Measurements from ENCODE around the gene GFRAL. TPM values are rescaled to one million over a fixed set of nuclear protein-coding genes. Genes with fewer than 3 reads are reported as not detected.

GFRAL gene
- total RNA-seq (2021) = not detected in 2 replicates
- not detected for Bru-seq, nascent RNA
- BruChase-seq, experiment 1, labeled RNA remaining after a 2-hour chase = not detected
- not detected for BruChase-seq, experiment 2, labeled RNA remaining after a 6-hour chase
- long read RNA-seq = 0 reads

GRCh38 chr6:55327169-55327568, at the start of gene GFRAL:
Gene GFRAL, plus strand, starts transcription at chr6:55327469. Its CDS starts 86 bp downstream, at chr6:55327555.
- Histone ChIP-seq H3K9me2 (ENCODE audit: insufficient read depth) (no peaks in the 10 kb centered on the region), H3K36me3 (ENCODE audit: low read depth) (no peaks in the 10 kb centered on the region), H2AFZ (no peak within 1 kb of the TSS), H3K79me2 (ENCODE audit: low read depth) (no peaks in the 10 kb centered on the region), H3K4me3 (no peak within 1 kb of the TSS), H4K20me1 (ENCODE audit: insufficient read depth) (no peaks in the 10 kb centered on the region), H3K4me1 (replicated peaks; ENCODE audit: insufficient read depth) (no peaks in the 10 kb centered on the region), H3K27me3 (ENCODE audit: insufficient read depth, low read depth) (no peaks in the 10 kb centered on the region), H3K4me2 (no peak within 1 kb of the TSS), H3K27ac (no peak within 1 kb of the TSS), H3K9me3 (ENCODE audit: insufficient read depth, low read depth) (no peaks in the 10 kb centered on the region), H3F3A (ENCODE audit: insufficient read depth, low read depth) (no peaks in the 10 kb centered on the region)
- intact Hi-C loops (cut with micrococcal nuclease; ENCODE audit: unreplicated experiment) = no loop called here
- ChIA-PET CTCF (no interaction called here), POLR2A (ENCODE audit: unreplicated experiment) (no interaction called here)
- TF ChIP-seq CTCF (conservative IDR thresholded peaks at IDR 0.05) (no peak), EZH2 (IDR thresholded peaks at IDR 0.05; ENCODE audit: low read depth) (no peak)
- no peak for DNase-seq
- no TSS peak for BruUV-seq (replicated peaks)

- DNase-seq = no peak
- H3K9me3 ChIP-seq (ENCODE audit: insufficient read depth, low read depth) = no peaks in the 10 kb centered on the region
- no peak overlapping the region for H3K27ac ChIP-seq
- H3K4me2 ChIP-seq = no peak overlapping the region
- H3K79me2 ChIP-seq (ENCODE audit: low read depth) = no peaks in the 10 kb centered on the region
- BruUV-seq (replicated peaks) = no TSS peak
- intact Hi-C loops (cut with micrococcal nuclease; ENCODE audit: unreplicated experiment) = loop anchor here (2.0 to 10.0 kb wide), 5 partner anchors 170 to 1317 kb away; no protein-coding TSS in a partner anchor
- H3F3A ChIP-seq (ENCODE audit: insufficient read depth, low read depth) = no peaks in the 10 kb centered on the region
- H3K27me3 ChIP-seq (ENCODE audit: insufficient read depth, low read depth) = no peaks in the 10 kb centered on the region
- H3K9me2 ChIP-seq (ENCODE audit: insufficient read depth) = no peaks in the 10 kb centered on the region
- no peak overlapping the region for H3K4me3 ChIP-seq
- ChIA-PET CTCF (interaction anchor here (0.7 to 0.9 kb wide), 2 partner anchors 518 to 701 kb away, joined by 3 to 6 read pairs; no protein-coding TSS in a partner anchor), POLR2A (ENCODE audit: unreplicated experiment) (no interaction called here)
- no peaks in the 10 kb centered on the region; the same call in 1 of the 2 replicates for H3K4me1 ChIP-seq (replicated peaks; ENCODE audit: insufficient read depth)
- no peaks in the 10 kb centered on the region for H3K36me3 ChIP-seq (ENCODE audit: low read depth)
- TF ChIP-seq CTCF (conservative IDR thresholded peaks at IDR 0.05) (no peak), EZH2 (IDR thresholded peaks at IDR 0.05; ENCODE audit: low read depth) (no peak)
- no peak overlapping the region for H2AFZ ChIP-seq
- H4K20me1 ChIP-seq (ENCODE audit: insufficient read depth) = no peaks in the 10 kb centered on the region
Observed at GRCh38 chr6:55277646-55278045, 49.6 kb upstream of the GFRAL start.

- no peaks in the 10 kb centered on the region for H3F3A ChIP-seq (ENCODE audit: insufficient read depth, low read depth)
- H2AFZ ChIP-seq = no peak overlapping the region
- no peaks in the 10 kb centered on the region for H3K9me2 ChIP-seq (ENCODE audit: insufficient read depth)
- ChIA-PET CTCF (no interaction called here), POLR2A (ENCODE audit: unreplicated experiment) (no interaction called here)
- no peak overlapping the region for H3K4me3 ChIP-seq
- no peaks in the 10 kb centered on the region for H3K79me2 ChIP-seq (ENCODE audit: low read depth)
- H3K36me3 ChIP-seq (ENCODE audit: low read depth) = no peaks in the 10 kb centered on the region
- BruUV-seq (replicated peaks) = no TSS peak
- no peak for DNase-seq
- no peak overlapping the region for H3K27ac ChIP-seq
- no peaks in the 10 kb centered on the region for H3K9me3 ChIP-seq (ENCODE audit: insufficient read depth, low read depth)
- TF ChIP-seq EZH2 (IDR thresholded peaks at IDR 0.05; ENCODE audit: low read depth) = no peak
- TF ChIP-seq CTCF (conservative IDR thresholded peaks at IDR 0.05) = no peak
- H3K27me3 ChIP-seq (ENCODE audit: insufficient read depth, low read depth) = no peaks in the 10 kb centered on the region
- intact Hi-C loops (cut with micrococcal nuclease; ENCODE audit: unreplicated experiment) = no loop called here
- H4K20me1 ChIP-seq (ENCODE audit: insufficient read depth) = no peaks in the 10 kb centered on the region
- H3K4me1 ChIP-seq (replicated peaks; ENCODE audit: insufficient read depth) = no peaks in the 10 kb centered on the region; the same call in 1 of the 2 replicates
- no peak overlapping the region for H3K4me2 ChIP-seq
Observed at GRCh38 chr6:55281215-55281614, 46.1 kb upstream of the GFRAL start.

Data from PC-9 (cell line).